ENCODE results near the gene PARD3B. TPM values are rescaled to one million over a fixed set of nuclear protein-coding genes. Genes with fewer than 3 reads are reported as not detected.

Gene PARD3B
- total RNA-seq, 2 experiments from 2014 or later, result 0.23 to 0.53 TPM

GRCh38 chr2:204842661-204843485 lies 297.6 kb downstream of the PARD3B start:
- peak; percentile 25 for DNase-seq
- no peak overlapping the region for H3K27ac Mint-ChIP-seq
- peaks cover 22% of the 10 kb centered on the region for H3K4me1 Mint-ChIP-seq
- no peak overlapping the region for H3K4me3 Mint-ChIP-seq
- ChIA-PET CTCF (interaction anchor here (0.6 kb wide), 1 partner anchor 232 kb away, joined by 3 read pairs; no protein-coding TSS in a partner anchor), POLR2A (no interaction called here)
- no peaks in the 10 kb centered on the region for H3K9me3 Mint-ChIP-seq
- H3K36me3 Mint-ChIP-seq (ENCODE audit: low read depth), result no peaks in the 10 kb centered on the region
- H3K27me3 Mint-ChIP-seq, result peaks cover 34% of the 10 kb centered on the region

- CTCF ChIA-PET, result no interaction called here
- peaks cover 21% of the 10 kb centered on the region for H3K27me3 Mint-ChIP-seq
Measured at GRCh38 chr2:204846471-204846870, 301.2 kb downstream of the PARD3B start.

GRCh38 chr2:204849892-204850291 lies 304.6 kb downstream of the PARD3B start:
- no peaks in the 10 kb centered on the region for H3K36me3 Mint-ChIP-seq (ENCODE audit: low read depth)
- H3K4me3 Mint-ChIP-seq, result no peak overlapping the region
- H3K9me3 Mint-ChIP-seq, result no peaks in the 10 kb centered on the region
- peaks cover 20% of the 10 kb centered on the region for H3K27me3 Mint-ChIP-seq
- H3K4me1 Mint-ChIP-seq, result no peaks in the 10 kb centered on the region
- DNase-seq, result no peak
- ChIA-PET CTCF (no interaction called here), POLR2A (no interaction called here)
- no peak overlapping the region for H3K27ac Mint-ChIP-seq

More at GRCh38 chr2:204846471-204846870, 301.2 kb downstream of the PARD3B start:
- Mint-ChIP-seq H3K27ac (no peak overlapping the region), H3K36me3 (ENCODE audit: low read depth) (no peaks in the 10 kb centered on the region), H3K4me3 (no peak overlapping the region), H3K4me1 (peaks cover 17% of the 10 kb centered on the region), H3K9me3 (no peaks in the 10 kb centered on the region)
- DNase-seq, result no peak
- POLR2A ChIA-PET, result no interaction called here

GRCh38 chr2:204850581-204850980 lies 305.3 kb downstream of the PARD3B start:
- Mint-ChIP-seq H3K4me3 (no peak overlapping the region), H3K9me3 (no peaks in the 10 kb centered on the region), H3K27me3 (peaks cover 19% of the 10 kb centered on the region), H3K36me3 (ENCODE audit: low read depth) (no peaks in the 10 kb centered on the region), H3K4me1 (no peaks in the 10 kb centered on the region), H3K27ac (no peak overlapping the region)
- no peak for DNase-seq
- CTCF ChIA-PET, result no interaction called here
- POLR2A ChIA-PET, result interaction anchor here (0.5 kb wide), 1 partner anchor 285 kb away, joined by 4 read pairs; no protein-coding TSS in a partner anchor

- POLR2A ChIA-PET, result no interaction called here
Measured at GRCh38 chr2:204853905-204854304, 308.6 kb downstream of the PARD3B start.

GRCh38 chr2:204860274-204860673 lies 315.0 kb downstream of the PARD3B start:
- no peaks in the 10 kb centered on the region for H3K4me1 Mint-ChIP-seq

More at GRCh38 chr2:204853905-204854304, 308.6 kb downstream of the PARD3B start:
- CTCF ChIA-PET, result no interaction called here
- no peak for DNase-seq
- no peaks in the 10 kb centered on the region for H3K9me3 Mint-ChIP-seq
- H3K4me1 Mint-ChIP-seq, result no peaks in the 10 kb centered on the region
- H3K27me3 Mint-ChIP-seq, result peaks cover 9% of the 10 kb centered on the region
- H3K4me3 Mint-ChIP-seq, result no peak overlapping the region
- H3K27ac Mint-ChIP-seq, result no peak overlapping the region
- H3K36me3 Mint-ChIP-seq (ENCODE audit: low read depth), result no peaks in the 10 kb centered on the region

GRCh38 chr2:204862809-204863208 lies 317.5 kb downstream of the PARD3B start:
- H3K27me3 Mint-ChIP-seq, result peaks cover 16% of the 10 kb centered on the region
- ChIA-PET POLR2A (no interaction called here), CTCF (no interaction called here)
- H3K36me3 Mint-ChIP-seq (ENCODE audit: low read depth), result no peaks in the 10 kb centered on the region
- H3K4me1 Mint-ChIP-seq, result no peaks in the 10 kb centered on the region
- no peak for DNase-seq
- H3K4me3 Mint-ChIP-seq, result no peak overlapping the region
- H3K9me3 Mint-ChIP-seq, result no peaks in the 10 kb centered on the region
- H3K27ac Mint-ChIP-seq, result no peak overlapping the region

More at GRCh38 chr2:204860274-204860673, 315.0 kb downstream of the PARD3B start:
- DNase-seq, result no peak
- H3K27ac Mint-ChIP-seq, result no peak overlapping the region
- ChIA-PET POLR2A (interaction anchor here (0.6 kb wide), 1 partner anchor 187 kb away, joined by 3 read pairs; no protein-coding TSS in a partner anchor), CTCF (interaction anchor here (1.1 kb wide), 1 partner anchor 11 kb away, joined by 3 read pairs; no protein-coding TSS in a partner anchor)
- H3K4me3 Mint-ChIP-seq, result no peak overlapping the region
- no peaks in the 10 kb centered on the region for H3K9me3 Mint-ChIP-seq
- no peaks in the 10 kb centered on the region for H3K36me3 Mint-ChIP-seq (ENCODE audit: low read depth)
- H3K27me3 Mint-ChIP-seq, result peaks cover 15% of the 10 kb centered on the region

GRCh38 chr2:204863336-204863735 lies 318.1 kb downstream of the PARD3B start:
- ChIA-PET POLR2A (no interaction called here), CTCF (no interaction called here)
- Mint-ChIP-seq H3K9me3 (no peaks in the 10 kb centered on the region), H3K27me3 (peaks cover 18% of the 10 kb centered on the region), H3K4me1 (no peaks in the 10 kb centered on the region), H3K36me3 (ENCODE audit: low read depth) (no peaks in the 10 kb centered on the region), H3K27ac (no peak overlapping the region), H3K4me3 (no peak overlapping the region)
- no peak for DNase-seq

- Mint-ChIP-seq H3K9me3 (no peaks in the 10 kb centered on the region), H3K4me3 (no peak overlapping the region), H3K36me3 (ENCODE audit: low read depth) (peaks cover 7% of the 10 kb centered on the region), H3K27ac (no peak overlapping the region), H3K4me1 (peaks cover 16% of the 10 kb centered on the region), H3K27me3 (peaks cover 23% of the 10 kb centered on the region)
- ChIA-PET CTCF (no interaction called here), POLR2A (no interaction called here)
- DNase-seq, result no peak
Measured at GRCh38 chr2:204869132-204869823, 324.0 kb downstream of the PARD3B start.

- no peak overlapping the region for H3K27ac Mint-ChIP-seq
- POLR2A ChIA-PET, result no interaction called here
- H3K27me3 Mint-ChIP-seq, result peaks cover 18% of the 10 kb centered on the region
- H3K9me3 Mint-ChIP-seq, result peaks cover 4% of the 10 kb centered on the region
- H3K4me3 Mint-ChIP-seq, result no peak overlapping the region
- CTCF ChIA-PET, result interaction anchor here (1.1 to 4.1 kb wide), 2 partner anchors 805 to 843 kb away, joined by 3 to 23 read pairs; no protein-coding TSS in a partner anchor
- peaks cover 16% of the 10 kb centered on the region for H3K4me1 Mint-ChIP-seq
- peaks cover 7% of the 10 kb centered on the region for H3K36me3 Mint-ChIP-seq (ENCODE audit: low read depth)
- no peak for DNase-seq
Measured at GRCh38 chr2:204870053-204870452, 324.8 kb downstream of the PARD3B start.

GRCh38 chr2:204871231-204871953 lies 326.1 kb downstream of the PARD3B start:
- Mint-ChIP-seq H3K27me3 (peaks cover 18% of the 10 kb centered on the region), H3K9me3 (peaks cover 11% of the 10 kb centered on the region), H3K36me3 (ENCODE audit: low read depth) (peaks cover 11% of the 10 kb centered on the region), H3K4me3 (no peak overlapping the region), H3K27ac (peak overlapping the region; percentile 5), H3K4me1 (peaks cover 16% of the 10 kb centered on the region)
- ChIA-PET POLR2A (interaction anchor here (0.7 to 1.5 kb wide), 2 partner anchors 10 to 131 kb away, joined by 3 to 5 read pairs; no protein-coding TSS in a partner anchor), CTCF (interaction anchor here (0.7 to 4.1 kb wide), 10 partner anchors 8 to 810 kb away, joined by 3 to 23 read pairs (median 4); partner anchors contain the start of gene NRP2)
- DNase-seq, result no peak

- ChIA-PET POLR2A (no interaction called here), CTCF (no interaction called here)
- H3K4me1 Mint-ChIP-seq, result peaks cover 53% of the 10 kb centered on the region
- peaks cover 11% of the 10 kb centered on the region for H3K9me3 Mint-ChIP-seq
- no peak overlapping the region for H3K4me3 Mint-ChIP-seq
- H3K27ac Mint-ChIP-seq, result no peak overlapping the region
- DNase-seq, result no peak
- H3K36me3 Mint-ChIP-seq (ENCODE audit: low read depth), result peaks cover 25% of the 10 kb centered on the region
- H3K27me3 Mint-ChIP-seq, result no peaks in the 10 kb centered on the region
Measured at GRCh38 chr2:204876311-204876710, 331.0 kb downstream of the PARD3B start.

GRCh38 chr2:204877691-204878090 lies 332.4 kb downstream of the PARD3B start:
- peaks cover 25% of the 10 kb centered on the region for H3K36me3 Mint-ChIP-seq (ENCODE audit: low read depth)

More at GRCh38 chr2:204877691-204878090, 332.4 kb downstream of the PARD3B start:
- Mint-ChIP-seq H3K9me3 (peaks cover 11% of the 10 kb centered on the region), H3K27ac (peak overlapping the region; percentile 53), H3K4me1 (peaks cover 58% of the 10 kb centered on the region), H3K27me3 (no peaks in the 10 kb centered on the region), H3K4me3 (no peak overlapping the region)
- CTCF ChIA-PET, result no interaction called here
- POLR2A ChIA-PET, result interaction anchor here (1.3 to 1.5 kb wide), 2 partner anchors 14 to 90 kb away, joined by 4 to 5 read pairs; no protein-coding TSS in a partner anchor
- DNase-seq, result no peak
